ENCODE data around the gene RAP1GDS1.
"Not testable (repeated sequence)": the region's sequence is repeated elsewhere in the genome, so short reads cannot be mapped to it uniquely, and the experiment has no call there.

The RAP1GDS1 gene

GRCh38 chr4:98352396-98352795, 91.2 kb downstream of the RAP1GDS1 start:
- no peak for DNase-seq (ENCODE audit: low spot score)

GRCh38 chr4:98352940-98353339, 91.8 kb downstream of the RAP1GDS1 start:
- no peak for DNase-seq (ENCODE audit: low spot score)

GRCh38 chr4:98358630-98359248, 97.6 kb downstream of the RAP1GDS1 start:
- no peak for DNase-seq (ENCODE audit: low spot score)

DNA sequence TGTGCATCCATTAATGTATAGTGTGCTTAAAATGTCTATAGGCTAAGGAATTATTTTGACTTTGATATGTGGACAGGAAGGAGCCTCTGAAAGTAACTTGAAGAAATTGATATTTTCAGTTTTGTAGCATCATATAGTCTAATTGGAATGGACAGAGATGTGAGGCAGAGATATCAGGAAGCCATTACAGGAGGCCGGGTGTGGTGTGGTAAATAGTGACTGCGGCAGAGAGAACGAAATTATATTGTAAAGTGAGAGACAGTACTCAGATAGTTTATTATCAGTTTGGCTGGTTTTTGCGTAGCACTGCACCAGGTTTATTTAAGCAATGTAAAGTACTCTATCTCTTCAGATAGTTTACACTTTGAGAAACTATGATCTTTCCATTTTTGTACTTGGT, 98.5 kb downstream of the RAP1GDS1 start:
- no peak for DNase-seq (ENCODE audit: low spot score)

DNA sequence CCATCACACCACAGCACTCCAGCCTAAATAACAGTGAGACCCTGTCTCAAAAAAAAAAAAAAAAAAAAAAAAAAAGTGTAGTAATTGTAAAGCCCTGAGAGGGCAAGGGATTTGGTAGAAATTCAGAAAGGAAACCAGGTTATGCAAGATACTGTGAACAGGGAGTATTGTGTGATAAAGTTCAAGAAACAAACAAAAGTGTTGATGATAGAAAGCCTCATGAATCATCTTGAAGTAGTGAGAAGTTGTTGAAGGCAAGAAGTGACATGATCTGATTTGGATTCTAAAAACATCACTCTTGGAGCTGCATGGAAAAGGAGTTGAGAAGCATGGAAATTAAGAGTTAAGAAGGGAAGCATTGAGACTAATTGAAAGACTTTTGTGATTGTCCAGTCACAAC, 102.2 kb downstream of the RAP1GDS1 start:
- DNase-seq (ENCODE audit: low spot score), result no peak

- not testable (repeated sequence) for DNase-seq (ENCODE audit: low spot score)
Measured at GRCh38 chr4:98366275-98366674, 105.1 kb downstream of the RAP1GDS1 start.

DNA sequence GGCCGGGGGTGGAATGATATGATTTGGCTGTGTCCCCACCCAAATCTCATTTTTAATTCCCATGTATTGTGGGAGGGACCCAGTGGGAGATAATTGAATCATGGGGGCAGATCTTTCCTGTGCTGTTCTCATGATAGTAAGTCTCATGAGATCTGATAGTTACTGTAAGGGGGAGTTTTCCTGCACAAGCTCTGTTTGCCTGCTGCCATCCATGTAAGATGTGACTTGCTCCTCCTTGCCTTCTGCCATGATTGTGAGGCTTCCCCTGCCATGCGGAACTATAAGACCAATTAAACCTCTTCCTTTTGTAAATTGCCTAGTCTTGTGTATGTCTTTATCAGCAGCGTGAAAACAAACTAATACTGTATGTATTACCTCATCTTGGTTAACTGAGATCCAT, 106.8 kb downstream of the RAP1GDS1 start:
- DNase-seq (ENCODE audit: low spot score), result not testable (repeated sequence)

DNA sequence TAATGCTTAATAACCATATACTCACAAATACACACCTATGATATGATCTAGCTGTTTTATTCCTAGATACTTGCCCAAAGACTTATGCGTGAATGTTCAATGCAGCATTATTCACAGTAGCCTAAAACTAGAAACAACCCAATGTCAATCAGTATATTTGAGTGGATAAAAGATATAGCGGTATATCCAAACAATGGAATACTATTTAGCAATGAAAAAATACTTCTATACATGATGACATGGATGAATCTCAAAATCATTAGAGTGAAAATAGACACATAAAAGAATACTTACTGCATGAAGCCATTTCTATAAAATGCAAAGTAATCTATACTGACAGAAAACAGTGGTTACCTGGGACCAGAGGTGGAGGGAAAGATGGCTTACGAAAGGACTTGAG, 108.1 kb downstream of the RAP1GDS1 start:
- DNase-seq (ENCODE audit: low spot score), result no peak

DNA sequence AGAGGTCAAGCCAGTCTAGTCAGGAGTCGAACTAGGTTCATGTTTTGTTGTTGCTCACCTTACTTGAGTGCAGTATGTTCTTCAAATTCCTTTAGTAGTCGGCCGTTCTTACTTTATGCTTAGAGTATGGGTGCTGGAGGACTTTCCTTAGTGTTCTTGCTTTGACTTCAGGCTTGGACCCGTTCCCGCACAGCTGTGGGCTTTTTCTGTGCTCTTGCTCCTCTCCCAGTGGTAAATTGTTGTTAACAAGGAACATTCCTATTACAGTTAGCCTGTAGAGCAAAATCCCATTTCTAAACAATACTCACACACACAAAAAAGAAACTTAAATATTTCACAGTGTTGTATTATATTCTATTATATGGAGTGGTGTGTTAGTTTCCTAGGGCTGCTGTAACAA, 113.5 kb downstream of the RAP1GDS1 start:
- no peak for DNase-seq (ENCODE audit: low spot score)

DNA sequence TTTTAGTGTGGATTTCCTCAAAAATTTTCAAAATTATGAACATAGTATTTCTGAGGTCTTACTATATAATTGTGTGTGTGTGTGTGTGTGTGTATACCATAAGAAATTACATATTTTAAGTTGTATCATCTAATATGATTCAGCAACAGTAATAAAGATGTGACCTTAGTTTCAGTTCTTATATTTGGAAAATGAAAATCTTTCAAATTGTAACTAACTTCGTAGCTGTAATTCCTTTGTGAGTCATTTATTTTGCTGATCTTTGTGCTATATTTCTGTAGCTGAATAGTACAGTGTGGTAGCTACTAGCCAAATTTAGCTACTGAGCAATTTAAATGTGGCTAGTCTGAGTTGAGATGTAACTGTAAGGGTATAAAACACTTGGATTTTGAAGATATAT, 116.4 kb downstream of the RAP1GDS1 start:
- peak; percentile 16 for DNase-seq (ENCODE audit: low spot score)

DNA sequence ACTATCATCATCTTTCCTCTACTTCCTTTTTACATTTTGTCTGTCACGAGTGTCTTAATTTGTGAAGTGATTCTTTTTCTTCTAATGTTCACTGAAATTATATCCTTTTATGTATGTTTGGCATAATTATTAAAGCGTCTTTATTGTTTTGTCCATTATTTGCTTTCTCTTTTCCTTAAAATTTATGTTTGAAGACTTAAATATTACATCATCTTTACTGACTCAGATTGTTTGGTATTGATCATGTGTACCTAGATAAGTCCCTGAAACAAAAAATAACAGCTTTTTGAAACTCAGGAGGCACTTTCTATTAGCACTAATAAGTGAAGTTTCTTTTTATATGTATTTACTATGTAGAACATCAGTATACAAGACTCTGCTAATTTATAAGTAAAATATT, 120.1 kb downstream of the RAP1GDS1 start:
- DNase-seq (ENCODE audit: low spot score), result no peak

- DNase-seq (ENCODE audit: low spot score), result no peak
Measured at GRCh38 chr4:98383431-98384106, 122.4 kb downstream of the RAP1GDS1 start.

DNA sequence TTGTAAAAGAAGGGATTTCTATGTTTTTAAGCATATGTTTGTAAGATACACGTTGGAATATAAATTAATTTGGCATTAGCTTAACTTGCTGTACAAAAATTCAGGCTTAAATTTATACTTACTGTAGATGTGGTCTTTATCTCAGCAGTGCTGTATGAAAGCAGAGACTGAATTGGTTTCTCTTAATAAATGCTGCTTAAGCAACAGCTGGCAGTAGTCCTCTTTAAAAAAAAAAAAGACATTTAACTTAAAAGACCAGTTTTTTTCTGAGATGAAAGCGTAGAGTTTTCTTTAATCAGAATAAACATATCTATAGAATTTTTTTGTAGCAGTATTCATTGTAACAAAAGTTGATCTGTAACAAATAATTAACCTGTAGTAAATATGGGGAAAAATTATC, 124.6 kb downstream of the RAP1GDS1 start:
- DNase-seq (ENCODE audit: low spot score), result no peak

- no peak for DNase-seq (ENCODE audit: low spot score)
Measured at GRCh38 chr4:98387345-98388026, 126.3 kb downstream of the RAP1GDS1 start.

GRCh38 chr4:98394134-98394533, 132.9 kb downstream of the RAP1GDS1 start:
- no peak for DNase-seq (ENCODE audit: low spot score)

DNA sequence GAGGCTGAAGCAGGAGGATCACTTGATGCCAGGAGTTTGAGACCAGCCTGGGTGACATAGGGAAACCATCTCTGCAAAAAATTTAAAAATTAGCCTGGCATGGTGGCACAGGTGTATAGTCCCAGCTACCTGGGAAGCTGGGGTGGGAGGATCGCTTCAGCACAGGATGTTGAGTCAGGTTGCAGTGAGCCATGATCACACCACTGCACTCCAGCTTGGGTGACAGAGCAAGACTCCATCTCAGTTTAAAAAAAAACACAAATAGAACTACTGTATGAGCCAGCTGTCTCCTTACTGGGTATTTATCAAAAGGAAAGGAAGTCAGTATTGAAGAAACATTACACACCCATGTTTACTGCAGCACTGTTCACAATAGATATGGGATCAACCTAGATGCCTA, 138.7 kb downstream of the RAP1GDS1 start:
- no peak for DNase-seq (ENCODE audit: low spot score)

GRCh38 chr4:98406819-98407218, 145.6 kb downstream of the RAP1GDS1 start:
- no peak for DNase-seq (ENCODE audit: low spot score)

DNA sequence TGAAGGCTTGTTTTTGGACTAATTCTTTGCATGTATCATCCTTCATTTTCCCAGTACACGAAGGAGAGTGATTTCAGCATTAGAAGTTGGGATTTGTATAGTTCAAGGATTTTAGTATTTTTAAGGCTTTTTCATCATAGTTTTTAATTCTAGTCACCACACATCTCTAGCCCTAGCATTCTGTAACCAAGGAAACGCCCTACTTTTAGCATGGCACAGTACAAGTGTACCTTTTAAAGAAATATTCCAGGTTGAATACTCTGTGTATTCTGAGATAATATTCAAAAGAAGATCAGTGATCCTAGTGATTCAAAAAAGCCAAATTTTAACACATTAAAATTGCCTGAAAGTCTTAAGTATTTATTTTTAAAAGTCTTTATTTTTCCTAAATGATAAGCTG, 150.5 kb downstream of the RAP1GDS1 start:
- DNase-seq (ENCODE audit: low spot score), result no peak

- DNase-seq (ENCODE audit: low spot score), result no peak
Measured at GRCh38 chr4:98416844-98417243, 155.7 kb downstream of the RAP1GDS1 start.

DNA sequence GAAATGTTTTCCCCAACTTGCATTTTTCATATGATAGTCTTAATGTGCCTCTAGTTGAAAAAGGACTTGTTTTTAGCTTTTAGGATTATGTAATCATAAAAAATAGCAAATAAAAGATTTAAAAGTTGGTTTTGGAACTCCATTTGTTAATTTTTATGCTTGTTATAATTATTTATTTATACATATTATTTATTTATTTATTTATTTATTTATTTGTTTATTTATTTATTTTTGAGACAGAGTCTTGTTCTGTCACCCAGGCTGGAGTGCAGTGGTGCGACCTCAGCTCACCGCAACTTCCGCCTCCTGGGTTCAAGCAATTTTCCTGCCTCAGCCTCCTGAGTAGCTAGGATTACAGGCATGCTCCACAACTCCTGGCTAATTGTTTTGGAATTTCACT, 159.0 kb downstream of the RAP1GDS1 start:
- DNase-seq (ENCODE audit: low spot score), result not testable (repeated sequence)

DNA sequence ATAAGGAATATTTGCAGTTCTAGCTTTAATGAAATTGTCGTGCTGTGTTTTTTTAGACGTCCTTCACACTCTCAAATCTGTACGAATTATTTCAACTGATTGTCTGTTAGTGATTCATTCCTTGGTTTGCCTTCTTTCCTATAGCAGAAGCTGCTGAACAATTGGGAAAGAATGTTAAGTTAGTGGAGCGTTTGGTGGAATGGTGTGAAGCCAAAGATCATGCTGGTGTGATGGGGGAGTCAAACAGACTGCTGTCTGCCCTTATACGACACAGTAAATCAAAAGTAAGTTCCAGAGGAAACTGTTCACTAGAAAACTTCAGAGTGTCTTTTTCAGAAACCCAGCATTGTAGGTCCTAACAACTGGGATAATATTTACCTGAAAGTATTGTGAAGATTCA, 159.9 kb downstream of the RAP1GDS1 start:
- DNase-seq (ENCODE audit: low spot score), result no peak

GRCh38 chr4:98423009-98423408, 161.8 kb downstream of the RAP1GDS1 start:
- DNase-seq (ENCODE audit: low spot score), result no peak

DNA sequence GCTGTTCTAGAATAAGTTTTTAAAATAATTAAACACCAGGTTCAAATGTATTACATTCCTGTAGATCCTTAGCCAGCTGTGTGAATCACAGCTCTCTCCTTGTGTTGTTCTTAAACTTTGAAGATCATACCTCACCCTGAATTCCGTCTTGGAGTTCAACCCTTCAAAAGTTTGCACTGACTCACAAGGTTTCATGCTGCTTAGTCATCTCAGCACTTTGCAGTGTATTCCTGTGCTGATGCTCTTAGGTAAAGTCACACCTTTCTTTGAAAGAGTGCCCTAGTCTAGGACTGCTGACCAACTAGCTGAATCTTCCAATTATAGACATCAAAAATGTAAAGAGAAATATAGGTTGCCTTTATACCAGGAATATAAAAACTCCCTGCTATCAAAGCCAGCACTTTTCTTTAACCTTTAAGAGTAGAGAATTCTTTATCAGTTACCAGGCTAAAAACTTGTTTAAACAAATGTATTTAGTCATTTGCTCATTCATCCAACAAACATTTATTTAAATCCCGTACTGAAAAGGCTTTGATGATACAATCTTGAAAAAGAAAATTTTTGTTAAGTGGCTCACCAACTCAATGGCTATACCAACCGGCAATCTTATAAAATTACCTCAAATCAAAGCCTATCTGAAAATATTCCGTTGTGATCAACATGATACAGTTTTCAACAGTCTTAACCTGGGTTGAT, 169.7 kb downstream of the RAP1GDS1 start:
- DNase-seq (ENCODE audit: low spot score), result peak; percentile 60

All from AG08395 (cell line).